Activated T-helper 1 cell treated with Interleukin-2 at 50 U/mL for 16 hours (primary cell): Measurements from ENCODE around the gene RNF217.

Source experiments
- DNase-seq: peaks from one replicate; pipeline ENCODE4 v3.0.0-alpha.2; 2020; ENCODE audit warnings: low read depth

The RNF217 gene

GRCh38 chr6:124987999-124988591 is 25.9 kb downstream of the RNF217 start:
- no peak for DNase-seq

DNA sequence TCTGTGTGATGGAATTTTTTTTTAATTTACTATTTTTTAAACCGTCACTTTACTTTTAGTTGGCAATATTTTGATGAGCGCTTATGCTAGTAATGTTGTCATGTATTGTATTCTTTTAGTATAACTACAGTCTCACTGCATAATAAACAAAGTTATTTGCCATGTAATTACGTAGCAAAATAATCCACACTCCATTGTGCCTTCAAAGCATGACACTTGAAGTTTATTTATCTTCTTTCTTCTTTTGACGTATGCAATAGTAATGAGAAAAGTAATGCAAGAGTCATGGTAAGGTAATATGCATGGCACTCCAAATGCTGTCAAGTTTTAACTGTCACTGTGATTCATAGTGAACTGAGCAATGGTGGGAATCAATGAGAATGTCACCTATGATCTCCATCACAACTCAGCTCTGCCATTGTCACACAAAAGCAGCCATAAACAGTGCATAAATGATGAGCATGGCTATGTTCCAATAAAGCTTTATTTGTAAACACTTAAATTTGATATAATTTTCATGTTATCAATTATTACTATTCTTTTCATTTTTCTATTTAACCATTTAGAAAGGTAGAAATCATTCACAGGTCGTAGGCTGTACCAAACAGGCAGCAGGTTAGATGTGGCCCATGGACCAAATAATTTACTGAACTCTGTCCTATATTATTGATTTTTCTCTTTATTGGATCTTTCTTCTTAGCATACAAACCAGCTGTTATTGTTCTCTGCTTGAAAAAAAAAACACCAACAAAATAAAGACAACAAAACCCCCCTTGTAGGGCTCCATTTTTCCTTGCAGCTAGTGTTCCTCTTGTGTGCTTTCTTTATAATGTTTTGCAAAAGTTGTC is 27.1 kb downstream of the RNF217 start:
- no peak for DNase-seq

GRCh38 chr6:124990988-124991387 is 28.8 kb downstream of the RNF217 start:
- DNase-seq = no peak

- DNase-seq = no peak
These were observed 29.6 kb downstream of the RNF217 start for GRCh38 chr6:124991764-124992295.

GRCh38 chr6:124993327-124993726 is 31.1 kb downstream of the RNF217 start:
- no peak for DNase-seq

DNA sequence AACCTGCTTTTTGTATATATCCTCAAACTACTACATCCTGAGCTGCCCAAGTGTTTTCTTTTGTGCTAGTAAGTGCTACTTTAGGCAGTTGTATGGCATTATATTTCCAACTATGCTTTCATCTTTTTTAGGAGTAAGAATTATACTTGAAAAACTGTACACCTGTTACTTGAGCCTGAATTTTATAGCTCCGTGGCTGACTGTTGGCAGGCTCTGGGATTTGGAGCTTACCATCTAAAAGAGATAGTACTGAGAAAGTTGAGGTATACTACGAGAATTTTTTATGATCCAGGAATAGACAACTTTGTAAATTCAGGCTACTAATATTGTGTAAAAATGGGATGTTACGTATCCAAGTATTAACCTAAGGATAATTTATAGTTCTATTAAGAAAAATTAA is 32.4 kb downstream of the RNF217 start:
- no peak for DNase-seq

DNA sequence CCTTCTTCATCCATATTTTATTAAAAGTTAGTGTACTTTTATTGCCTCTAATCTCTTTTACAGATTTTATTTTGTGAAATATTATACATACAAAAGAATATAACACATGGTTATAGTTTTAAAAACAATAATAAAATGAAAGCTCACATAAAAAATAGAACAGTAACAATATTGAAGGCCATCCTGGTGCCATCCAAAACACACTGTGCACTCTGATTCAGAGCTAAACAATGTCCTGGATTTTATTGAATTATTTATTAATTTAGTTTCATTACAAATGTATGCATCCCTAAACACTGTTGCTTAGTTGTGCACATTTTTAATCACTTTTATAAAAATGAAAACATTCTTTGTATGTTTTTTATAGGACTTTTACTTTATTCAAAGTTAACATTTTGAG is 32.9 kb downstream of the RNF217 start:
- no peak for DNase-seq

DNA sequence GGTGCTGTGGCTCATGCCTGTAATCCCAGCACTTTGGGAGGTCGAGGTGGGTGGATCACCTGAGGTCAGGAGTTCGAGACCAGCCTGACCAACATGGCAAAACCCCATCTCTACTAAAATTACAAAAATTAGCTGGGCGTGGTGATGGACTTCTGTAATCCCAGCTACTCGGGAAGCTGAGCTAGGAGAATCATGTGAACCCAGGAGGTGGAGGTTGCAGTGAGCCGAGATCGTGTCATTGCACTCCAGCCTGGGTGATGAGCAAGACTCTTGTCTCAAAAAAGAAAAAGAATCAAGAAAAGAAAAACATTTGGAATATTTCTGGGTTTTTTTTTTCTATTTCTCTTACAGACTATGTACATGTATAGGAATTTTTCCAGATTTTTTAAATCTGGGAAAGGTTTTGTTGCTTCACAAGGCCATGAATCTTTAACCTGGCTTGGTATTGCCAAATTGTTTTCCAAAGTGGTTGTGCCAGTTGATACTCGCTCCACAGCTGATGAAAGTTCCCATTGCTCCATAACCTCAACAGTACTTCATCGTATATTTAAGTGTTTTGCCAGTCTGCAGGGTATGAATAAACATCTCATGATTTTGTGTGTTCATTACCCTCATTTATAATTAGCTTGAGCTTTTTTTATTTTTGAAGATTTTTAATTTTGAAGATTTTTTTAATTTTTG is 33.5 kb downstream of the RNF217 start:
- DNase-seq = no peak

DNA sequence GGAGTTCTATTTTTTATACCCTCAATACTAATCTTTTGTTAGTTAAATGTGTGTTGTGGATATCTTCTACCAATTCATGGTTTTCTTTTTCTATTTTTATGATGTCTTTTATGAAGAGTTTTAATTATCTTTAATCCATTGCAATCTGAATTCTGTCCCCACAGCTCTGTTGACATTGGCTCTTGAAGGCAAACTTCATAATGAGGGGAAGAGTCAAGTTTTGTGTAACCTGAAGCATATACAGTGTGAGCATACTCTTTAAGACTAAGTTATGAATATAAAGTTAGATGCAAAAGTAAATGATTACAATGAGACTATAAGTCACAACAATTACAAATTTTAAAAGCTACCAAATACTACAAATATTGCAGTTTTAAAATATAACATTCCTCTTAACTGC is 34.2 kb downstream of the RNF217 start:
- no peak for DNase-seq

DNA sequence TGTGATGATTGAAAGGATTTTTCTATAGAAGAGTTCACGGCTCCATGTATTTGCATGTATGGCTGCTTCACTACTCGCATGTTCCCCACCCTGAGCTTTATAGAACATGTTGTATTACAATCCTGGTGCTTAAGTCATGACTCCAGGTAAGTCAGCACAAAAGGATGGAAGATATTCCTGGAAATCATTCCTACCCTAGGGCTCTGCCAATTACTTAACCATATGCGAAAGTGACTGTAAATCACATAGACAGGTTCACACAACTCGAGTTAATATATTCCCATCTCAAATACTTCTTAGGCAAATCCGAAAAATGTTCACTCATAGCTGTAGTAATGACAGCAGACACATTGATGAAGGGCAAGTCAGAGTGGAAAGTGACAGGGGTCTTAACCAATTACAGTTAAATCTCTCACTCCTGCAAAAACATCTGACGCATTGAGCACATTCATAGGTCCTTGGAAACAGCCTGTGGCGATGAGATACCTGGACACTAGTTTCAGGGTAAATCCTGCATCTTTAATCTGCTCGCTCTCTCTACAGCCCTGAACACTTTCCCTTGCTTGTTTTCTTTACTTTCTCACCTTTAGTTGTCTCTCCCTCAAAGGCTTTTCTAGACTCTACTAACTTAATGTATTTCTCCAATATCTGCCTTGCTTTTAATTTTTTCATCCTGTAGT is 35.1 kb downstream of the RNF217 start:
- DNase-seq = no peak

GRCh38 chr6:124999105-124999764 is 37.0 kb downstream of the RNF217 start:
- DNase-seq = no peak

DNA sequence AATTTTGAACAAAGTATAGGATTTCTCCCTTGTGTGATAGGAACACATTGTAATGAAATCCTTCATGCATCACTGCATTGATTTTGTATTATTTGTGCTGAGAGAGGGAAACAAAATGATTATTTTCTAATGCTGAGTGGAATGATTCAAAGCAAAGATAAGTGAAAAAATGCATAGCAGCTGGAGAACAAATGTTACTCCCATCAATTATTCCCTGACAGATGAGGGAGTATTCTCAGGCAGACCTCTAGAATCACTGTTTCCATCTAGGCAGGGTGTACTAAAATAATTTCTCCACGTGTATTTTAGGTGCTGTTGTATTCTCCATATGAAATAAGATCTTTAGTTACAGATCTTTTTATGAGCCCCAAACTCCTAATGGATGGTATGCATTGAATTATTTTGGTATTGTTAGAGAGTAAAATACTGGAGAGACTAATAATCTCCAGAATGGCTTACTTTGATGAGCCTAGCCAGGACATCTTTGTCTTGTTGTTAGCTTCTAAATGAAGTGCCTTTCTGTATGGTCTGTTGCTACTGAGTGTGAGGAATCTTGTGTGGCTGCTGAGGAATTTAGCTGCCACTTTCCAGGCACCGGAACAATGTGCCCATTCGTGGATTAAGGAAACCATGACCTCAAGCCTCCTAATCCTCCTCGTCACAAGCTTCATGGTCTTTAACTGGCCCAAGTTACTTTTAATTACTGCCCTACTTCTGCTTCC is 39.6 kb downstream of the RNF217 start:
- DNase-seq = no peak

GRCh38 chr6:125002406-125002741 is 40.1 kb downstream of the RNF217 start:
- DNase-seq = no peak

- DNase-seq = no peak
These were observed 40.8 kb downstream of the RNF217 start for GRCh38 chr6:125003070-125003469.

- no peak for DNase-seq
These were observed 42.0 kb downstream of the RNF217 start for GRCh38 chr6:125004198-125004597.

DNA sequence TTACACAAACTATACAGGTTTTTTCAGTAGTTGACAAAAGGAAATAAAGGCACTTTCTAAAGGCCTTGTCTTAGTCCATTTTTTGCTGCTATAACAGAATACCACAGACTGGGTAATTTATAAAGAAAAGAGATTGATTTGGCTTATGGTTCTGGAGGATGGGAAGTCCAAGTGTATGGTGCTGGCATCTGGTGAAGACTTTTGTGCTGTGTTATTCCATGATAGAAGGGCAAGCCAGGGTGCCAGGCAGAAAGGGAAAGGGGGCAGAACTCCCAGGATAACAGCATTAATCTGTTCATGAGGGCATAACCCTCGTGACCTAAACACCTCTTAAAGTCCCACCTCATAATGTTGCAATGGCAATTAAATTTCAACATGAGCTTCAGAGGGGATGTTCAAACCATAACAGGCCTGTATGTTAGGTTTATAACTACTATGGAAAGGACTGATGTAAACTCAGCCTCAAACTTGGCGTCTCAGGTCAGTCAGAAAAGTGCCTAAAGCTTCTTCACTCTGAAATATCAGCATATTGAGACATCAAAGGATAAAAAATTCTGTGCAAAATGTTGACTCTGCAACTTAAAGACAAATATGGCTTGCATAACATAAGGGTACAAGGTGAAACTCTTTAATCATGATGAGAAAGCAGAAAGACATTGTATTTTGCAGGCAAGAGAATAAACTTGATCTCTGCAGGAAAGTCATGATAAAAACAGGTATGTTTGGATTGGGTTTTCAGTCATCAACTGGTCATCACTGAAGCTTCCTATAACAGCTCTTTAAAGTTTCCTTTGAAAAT is 42.8 kb downstream of the RNF217 start:
- no peak for DNase-seq

- DNase-seq = no peak
These were observed 46.0 kb downstream of the RNF217 start for GRCh38 chr6:125008261-125008703.

DNA sequence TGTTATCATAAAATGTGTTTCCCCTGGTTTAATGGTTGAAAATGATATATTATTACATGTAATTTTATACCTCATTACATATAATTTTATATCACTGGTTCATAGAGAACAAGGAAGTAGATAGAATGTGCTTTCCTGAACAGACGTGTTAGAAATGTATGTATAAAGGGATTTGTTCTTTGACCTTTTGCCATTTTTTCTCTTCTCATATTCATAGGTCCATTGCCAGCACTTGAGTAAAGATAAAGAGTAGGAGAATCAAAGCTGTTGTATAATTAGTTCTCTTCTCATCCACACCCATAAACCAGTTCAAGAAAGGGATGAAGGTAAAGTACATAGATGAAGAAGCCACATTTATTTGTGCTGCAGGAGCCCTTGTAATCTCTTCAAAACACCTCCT is 46.7 kb downstream of the RNF217 start:
- no peak for DNase-seq

DNA sequence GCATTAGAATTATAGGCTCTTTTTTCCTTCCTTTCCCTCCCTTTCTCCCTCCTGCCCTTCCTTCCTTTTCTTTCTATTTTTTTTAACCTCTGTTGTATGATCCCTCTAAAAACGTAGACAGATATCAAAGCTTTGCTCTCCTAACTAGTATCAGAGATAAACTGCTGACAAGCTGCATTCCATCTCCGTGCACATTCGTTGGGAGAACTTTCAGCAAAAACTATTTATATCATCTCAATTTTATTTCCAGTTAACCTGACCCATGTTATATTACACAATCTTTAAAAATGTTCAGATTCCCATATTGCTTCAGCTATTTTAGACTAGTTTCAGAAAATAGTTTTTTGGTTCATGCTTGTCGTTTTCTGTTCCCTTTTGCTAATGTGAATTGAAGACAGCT is 47.3 kb downstream of the RNF217 start:
- no peak for DNase-seq

DNA sequence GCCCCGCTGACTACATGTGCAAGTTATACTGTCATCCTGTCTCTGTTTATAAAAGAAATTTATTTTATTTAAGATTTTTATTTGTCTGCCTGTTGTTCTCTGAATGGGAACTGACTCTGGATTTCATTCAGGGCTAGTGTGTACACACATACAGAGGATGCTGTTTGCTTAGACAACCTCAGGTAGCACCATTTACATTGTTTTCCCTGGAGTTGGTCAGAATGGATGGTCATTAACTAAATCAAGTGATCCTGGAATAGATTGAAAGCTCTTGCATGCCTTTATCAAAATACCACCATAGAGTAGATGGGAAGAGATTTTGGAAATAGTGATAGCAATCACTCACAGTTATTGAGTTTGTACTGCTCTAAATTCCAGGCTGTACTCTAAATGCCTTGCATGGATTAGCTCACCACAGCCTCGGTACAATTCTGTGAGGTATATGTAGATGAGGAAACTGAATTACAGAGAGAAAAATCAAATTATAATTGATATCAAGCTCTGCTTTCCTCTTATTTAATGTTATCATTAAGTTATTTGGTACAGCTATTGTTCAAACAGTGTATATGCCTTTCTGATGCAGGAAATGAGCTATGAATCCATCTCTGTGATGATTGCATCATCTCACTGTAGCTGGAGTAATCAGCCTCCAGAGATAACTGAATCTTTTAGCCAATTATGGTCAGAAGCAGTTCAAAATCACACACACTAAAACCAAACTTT is 51.9 kb downstream of the RNF217 start:
- DNase-seq = no peak
